ENCODE data around the gene BUD23. TPM values are rescaled to one million over a fixed set of nuclear protein-coding genes. Genes with fewer than 3 reads are reported as not detected.
"Not testable (repeated sequence)": the region's sequence is repeated elsewhere in the genome, so short reads cannot be mapped to it uniquely, and the experiment has no call there.

Gene BUD23
- total RNA-seq, 1 donor from 2014 or later: 81.1 TPM

DNA sequence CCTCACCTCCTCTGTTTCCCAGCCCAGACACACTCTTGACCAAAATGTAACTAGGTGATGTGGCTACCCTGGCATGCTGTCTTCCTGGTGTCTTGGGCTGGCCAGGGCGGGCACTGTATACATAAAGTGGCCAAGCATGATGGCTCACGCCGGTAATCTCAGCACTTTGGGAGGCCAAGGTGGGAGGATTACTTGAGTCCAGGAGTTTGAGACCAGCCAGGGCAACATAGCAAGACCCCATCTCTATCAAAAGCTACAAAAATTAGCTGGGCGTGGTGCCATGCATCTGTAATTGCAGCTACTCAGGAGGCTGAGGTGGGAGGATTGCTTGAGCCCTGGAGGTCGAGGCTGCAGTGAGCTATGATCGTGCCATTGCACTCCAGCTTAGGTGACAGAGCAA, 29.9 kb downstream of the BUD23 start:
- intact Hi-C loops (cut with DNase I); DNase-seq (ENCODE audit: missing footprints): not testable (repeated sequence)

DNA sequence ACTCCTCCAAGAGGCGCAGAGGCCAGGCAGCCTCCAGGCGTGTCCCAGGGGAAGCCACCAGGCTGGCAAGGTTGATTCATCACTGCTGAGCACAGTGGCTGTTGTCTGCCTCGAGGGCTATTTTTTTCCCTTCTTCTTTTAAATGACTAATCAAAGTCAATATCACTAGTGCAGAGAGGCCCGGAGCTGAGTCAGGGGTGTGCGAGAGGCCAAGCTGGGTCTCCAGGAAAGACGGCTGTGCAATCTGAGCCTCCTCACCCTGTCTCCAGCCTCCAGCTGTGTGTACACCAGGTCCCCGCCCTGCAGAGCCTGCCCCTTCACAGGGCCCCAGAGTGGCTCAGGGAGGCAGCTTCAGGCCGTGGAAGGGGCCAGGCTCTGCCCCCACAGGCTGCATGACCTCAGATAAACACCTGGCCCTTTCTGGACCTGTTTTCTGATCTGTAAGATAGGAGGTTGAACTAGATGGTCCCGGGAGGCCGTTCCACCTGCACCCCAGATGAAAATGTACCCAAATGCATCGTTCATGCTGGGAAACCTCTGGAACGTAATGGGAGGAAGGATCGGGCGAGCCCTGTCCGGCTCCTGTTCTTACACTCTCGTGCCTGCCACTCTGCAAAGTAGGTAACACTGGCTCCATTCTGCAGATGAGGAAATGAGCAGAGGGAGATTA, 32.4 kb downstream of the BUD23 start:
- ATAC-seq: no peak
- DNase-seq (ENCODE audit: missing footprints): no peak
- intact Hi-C loops (cut with DNase I): no loop called here

More for the DNA sequence above, 29.9 kb downstream of the BUD23 start:
- not testable (repeated sequence) for ATAC-seq

DNA sequence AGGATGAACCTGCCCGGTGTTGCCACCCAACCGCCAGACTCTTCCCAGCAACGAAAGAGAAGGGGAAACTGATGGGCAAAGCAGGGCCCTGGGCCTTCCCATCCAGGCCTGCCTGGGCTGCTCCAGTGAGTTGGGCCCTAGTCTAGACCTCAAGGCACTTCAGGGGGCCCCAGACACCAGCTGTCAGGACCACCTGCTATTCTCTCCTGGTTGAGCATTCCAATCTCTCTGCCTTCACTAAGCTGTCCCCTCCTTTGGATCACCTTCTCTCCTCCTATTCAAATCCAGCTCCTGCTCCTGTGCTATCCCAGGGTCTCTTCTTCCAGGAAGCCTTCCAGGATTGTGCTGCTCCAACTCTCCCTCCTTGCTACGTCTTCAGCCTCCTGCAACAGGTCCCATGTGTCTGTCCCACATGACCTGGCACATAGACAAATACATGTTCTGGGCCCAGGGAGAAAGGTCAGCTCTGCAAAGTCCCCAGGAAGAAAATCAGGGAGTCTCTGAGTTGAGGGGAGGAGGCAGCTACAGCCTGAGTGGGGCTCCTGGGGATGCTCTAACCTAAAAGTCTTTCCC, 33.0 kb downstream of the BUD23 start:
- DNase-seq (ENCODE audit: missing footprints): no peak
- no peak for ATAC-seq
- intact Hi-C loops (cut with DNase I): no loop called here

DNA sequence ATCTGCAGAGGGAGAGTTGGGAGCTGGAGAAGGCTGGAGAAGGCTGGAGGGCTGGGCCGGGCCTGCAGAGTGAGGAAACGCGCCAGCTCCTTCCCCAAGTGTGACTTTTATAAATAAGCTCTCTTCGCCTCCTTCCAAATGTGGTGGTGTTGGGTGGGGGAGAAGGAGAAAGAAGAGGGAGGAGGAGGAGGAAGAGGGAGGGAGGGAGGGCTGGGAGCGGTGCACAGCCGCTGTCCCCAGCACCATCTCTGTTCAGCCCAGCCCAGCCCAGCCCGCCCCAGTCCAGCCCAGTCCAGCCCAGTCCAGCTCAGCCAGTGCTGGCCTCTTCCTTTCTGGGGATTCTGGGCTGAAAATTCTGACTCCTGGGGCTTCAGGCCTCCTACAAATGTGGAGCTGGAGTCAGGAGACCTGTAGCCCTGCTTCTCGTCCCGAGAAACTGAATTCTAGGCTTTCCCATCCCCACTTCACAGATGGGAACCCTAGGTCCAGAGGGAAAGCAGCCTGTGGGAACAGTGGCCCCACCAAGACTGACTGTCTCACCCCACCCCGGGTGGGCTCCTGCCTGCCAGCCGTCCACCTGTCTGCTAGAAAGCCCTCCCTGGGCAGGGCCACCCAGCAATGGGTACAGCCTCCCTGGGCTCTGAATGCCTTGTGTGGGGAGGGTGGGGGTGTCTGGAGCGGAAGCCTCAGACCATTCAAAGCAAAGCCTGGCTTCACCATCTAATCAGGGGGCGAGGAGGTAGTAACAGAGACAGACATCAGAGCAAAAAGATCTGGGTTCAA, 33.8 kb downstream of the BUD23 start:
- DNase-seq (ENCODE audit: missing footprints): peak; percentile 59
- intact Hi-C loops (cut with DNase I): no loop called here
- ATAC-seq: no peak

DNA sequence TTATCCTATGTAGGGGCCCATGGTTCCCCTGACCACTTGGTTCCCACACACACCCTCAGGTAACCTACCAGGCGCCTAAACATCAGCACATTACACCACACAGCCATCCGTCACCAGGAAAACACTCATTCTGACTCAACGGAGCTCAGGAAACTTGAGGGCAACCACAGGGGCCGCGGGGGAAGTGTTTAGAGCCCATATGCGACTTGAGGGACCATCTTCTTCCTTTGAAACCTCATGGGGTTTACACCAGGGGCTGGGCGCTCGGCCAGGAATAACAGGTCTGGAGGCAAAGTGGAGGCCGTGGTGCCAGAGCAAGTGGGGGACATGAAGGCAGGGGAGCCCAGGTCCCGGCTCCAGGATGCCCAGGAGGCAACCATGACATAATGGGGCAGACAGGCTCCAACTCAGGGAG, 34.6 kb downstream of the BUD23 start:
- intact Hi-C loops (cut with DNase I): no loop called here
- DNase-seq (ENCODE audit: missing footprints): peak; percentile 66
- ATAC-seq: no peak

DNA sequence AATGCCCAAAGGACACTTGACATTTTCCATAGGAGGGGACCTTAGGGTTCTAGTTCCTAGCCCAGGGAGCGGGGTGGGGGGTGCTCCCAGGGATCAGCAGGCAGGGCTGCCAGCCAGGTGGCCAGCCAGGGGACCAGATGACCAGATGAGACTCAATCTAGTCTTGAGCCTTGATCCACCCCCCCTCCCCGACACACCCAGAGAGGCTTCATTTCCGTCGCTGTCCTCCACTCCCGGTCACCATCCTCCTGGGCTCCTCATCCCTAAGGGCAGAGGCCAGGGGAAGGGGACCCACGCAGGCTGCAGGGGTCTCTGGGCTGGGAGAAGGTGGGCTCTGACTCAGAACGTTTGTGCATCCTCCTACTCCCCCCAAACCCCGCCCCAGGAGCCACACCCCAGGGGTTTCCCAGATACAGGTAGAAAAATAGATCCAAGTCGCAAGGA, 35.1 kb downstream of the BUD23 start:
- ATAC-seq (no peak), DNase-seq (ENCODE audit: missing footprints) (no peak)
- intact Hi-C loops (cut with DNase I): no loop called here

DNA sequence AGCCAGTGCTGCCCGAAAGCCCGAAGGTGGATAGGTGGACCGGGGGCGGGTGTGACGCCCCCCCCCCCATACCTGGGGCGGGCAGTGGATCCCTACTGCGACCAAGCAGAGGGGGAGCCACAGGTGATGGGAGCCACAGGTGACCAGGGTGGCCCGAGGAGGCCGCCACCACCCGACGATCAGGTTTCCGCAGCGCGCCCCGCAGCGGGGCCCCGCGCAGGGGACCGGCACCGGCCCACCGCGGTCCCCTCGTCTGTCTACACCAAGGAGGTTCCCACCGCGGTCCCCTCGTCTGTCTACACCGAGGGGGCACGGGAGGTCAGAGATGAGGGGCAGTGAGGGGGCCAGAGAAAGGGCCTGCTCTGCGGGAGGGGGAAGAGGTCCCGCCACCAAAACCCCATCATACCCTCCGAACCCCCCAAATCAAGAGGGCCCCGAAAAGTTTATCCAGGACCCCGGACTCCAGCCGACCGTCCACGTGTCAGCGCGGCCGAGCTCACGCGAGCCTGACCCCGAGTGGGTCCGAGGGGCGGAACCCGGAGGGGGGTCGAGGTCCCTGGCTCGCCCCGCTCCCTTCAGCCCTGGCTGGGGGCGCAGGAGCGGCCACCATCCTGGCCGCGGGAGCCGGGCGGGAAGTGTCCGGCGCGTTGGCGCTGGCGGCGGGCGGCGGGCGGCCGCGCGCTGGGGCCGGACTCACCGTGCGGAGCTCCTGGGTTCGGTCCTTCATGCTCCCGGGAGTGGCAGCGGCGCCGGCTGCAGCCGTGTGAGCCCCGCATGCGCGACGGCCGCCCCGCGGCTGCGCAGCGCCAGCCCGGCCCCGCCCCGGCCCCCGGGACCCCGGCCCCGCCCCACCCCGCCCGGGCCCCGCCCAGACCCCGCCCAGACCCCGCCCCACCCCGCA, 35.8 kb downstream of the BUD23 start, which contains the start of gene STX1A:
TSS of gene STX1A (minus strand) at position 765 of the 901 bp plus-strand sequence. CDS start at position 727, 38 bp downstream.
- peak; percentile 83 for ATAC-seq
- intact Hi-C loops (cut with DNase I): no loop called here
- DNase-seq (ENCODE audit: missing footprints): peak; percentile 85

DNA sequence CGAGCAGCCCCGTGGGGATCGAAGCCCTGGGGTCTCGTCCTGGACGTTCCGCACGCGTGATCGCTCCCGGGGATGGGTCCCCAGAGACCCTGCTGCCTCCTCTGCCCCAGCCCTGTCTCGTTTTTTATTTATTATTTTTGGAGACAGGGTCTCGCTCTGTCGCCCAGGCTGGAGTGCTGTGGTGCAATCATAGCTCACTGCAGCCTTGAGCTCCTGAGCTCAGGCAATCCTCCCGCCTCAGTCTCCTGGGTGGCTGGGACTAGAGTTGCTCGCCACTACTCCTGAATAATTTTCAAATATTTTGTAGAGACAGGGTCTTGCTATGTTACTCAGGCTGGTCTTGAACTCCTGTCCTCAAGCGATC, 36.4 kb downstream of the BUD23 start:
- intact Hi-C loops (cut with DNase I): loop anchor here (5.0 kb wide), 1 partner anchor 52 kb away; the partner anchor contains the start of gene VPS37D
- no peak for ATAC-seq
- no peak for DNase-seq (ENCODE audit: missing footprints)

DNA sequence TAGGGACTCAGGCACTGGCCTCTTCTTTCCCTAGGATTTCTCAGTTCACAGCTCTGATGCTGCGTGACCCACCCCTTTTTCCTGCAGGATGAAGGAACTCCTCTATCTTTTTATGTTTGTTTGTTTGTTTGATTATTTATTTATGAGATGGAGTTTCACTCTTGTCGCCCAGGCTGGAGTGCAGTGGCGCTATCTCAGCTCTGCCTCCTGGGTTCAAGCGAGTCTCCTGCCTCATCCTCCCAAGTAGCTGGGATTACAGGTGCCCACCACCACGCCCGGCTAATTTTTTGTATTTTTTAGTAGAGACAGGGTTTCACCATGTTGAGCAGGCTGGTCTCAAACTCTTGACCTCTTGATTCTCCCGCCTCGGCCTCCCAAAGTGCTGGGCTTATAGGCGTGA, 37.0 kb downstream of the BUD23 start:
- ATAC-seq: not testable (repeated sequence)
- intact Hi-C loops (cut with DNase I): loop anchor here (5.0 kb wide), 1 partner anchor 53 kb away; the partner anchor contains the start of gene VPS37D
- DNase-seq (ENCODE audit: missing footprints): peak; percentile 67

DNA sequence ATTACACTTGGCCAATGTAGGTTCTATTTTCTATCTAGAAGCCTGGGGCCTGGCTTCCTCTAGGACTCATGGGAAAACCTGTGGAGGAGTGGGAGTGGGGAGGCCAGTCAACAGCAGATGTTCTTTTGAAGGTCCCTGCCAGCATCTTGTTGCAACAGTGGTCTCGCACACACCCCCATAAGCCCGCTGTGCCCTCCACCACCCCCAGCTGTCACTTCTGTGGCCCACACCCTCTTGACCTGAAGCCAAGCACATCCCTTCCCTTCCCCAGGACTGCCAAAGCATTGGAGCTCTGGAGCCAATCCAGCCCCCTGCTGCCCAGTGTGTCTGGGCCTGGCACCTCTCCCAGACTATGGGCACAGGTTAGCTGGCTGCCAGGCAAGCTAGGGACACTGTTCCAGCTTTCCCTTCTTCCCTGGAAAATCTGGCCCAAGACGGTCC, 38.0 kb downstream of the BUD23 start:
- intact Hi-C loops (cut with DNase I): loop anchor here (5.0 kb wide), 1 partner anchor 54 kb away; the partner anchor contains the start of gene VPS37D
- peak; percentile 70 for ATAC-seq
- peak; percentile 80 for DNase-seq (ENCODE audit: missing footprints)

DNA sequence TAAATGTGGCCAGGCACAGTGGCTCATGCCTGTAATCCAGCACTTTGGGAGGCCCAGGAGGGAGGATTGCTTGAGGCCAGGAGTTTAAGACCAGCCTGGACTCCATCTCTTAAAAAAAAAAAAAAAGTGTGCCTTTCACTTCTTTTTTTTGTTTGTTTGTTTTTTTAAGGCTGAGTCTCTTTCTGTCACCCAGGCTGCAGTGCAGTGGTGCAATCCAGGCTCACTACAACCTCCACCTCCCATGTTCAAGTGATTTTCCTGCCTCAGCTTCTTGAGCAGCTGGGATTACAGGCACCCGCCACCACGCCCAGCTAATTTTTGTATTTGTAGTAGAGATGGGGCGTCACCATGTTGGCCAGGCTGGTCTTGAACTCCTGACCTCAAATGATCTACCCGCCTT, 38.8 kb downstream of the BUD23 start:
- ATAC-seq; DNase-seq (ENCODE audit: missing footprints): not testable (repeated sequence)
- intact Hi-C loops (cut with DNase I): loop anchor here (5.0 kb wide), 1 partner anchor 55 kb away; the partner anchor contains the start of gene VPS37D

DNA sequence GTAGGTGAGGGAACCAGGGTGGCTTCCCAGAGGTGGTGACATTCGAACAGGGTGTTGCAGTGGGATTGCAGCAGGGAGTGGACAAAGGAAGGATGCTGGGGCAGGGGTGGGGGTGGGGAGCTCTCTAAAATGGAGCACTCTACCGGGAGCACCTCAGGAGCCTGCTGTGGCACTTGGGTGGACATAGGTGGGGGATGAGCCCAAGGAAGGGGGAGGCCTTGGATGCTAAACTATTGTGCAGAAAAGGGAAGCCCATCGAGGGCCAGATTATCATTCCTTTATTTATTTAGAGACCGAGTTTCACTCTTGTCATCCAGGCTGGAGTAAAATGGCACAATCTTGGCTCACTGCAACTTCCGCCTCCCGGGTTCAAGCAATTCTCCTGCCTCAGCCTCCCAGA, 39.4 kb downstream of the BUD23 start:
- intact Hi-C loops (cut with DNase I): loop anchor here (5.0 kb wide), 1 partner anchor 55 kb away; the partner anchor contains the start of gene VPS37D

DNA sequence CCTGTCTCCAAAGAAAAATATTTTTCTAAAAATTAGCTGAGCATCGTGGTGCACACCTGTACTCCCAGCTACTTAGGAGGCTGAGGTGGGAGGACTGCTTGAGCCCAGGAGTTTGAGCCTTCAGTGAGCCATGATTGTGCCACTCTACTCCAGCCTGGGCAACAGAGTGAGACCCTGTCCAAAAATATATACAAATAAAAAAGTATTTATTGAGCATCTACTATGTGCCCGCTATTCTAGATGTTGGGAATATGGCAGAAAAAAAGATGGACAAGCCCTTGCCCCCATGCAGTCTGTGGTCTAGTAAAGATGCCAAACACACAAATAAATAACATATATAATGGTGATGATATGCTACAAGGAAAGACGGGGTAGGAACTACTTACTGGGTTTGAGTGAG, 40.4 kb downstream of the BUD23 start:
- no peak for DNase-seq (ENCODE audit: missing footprints)
- ATAC-seq: no peak
- intact Hi-C loops (cut with DNase I): loop anchor here (5.0 kb wide), 1 partner anchor 57 kb away; the partner anchor contains the start of gene VPS37D

More for the DNA sequence above, 39.4 kb downstream of the BUD23 start:
- DNase-seq (ENCODE audit: missing footprints): no peak
- no peak for ATAC-seq

DNA sequence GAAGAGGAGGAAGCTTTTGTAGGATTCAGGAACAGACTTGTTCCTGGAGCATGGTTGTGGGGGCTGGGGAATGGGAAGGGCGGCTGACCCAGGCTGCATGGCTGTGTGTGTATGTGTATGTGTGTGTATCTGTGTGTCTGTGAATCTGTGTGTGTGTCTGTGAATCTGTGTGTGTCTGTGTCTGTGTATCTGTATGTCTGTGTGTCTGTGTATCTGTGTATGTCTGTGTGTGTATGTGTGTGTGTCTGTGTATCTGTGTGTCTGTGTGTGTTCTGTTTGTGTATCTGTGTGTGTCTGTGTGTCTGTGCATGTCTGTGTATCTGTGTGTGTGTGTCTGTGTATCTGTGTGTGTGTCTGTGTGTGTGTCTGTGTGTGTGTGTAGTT, 42.7 kb downstream of the BUD23 start:
- ATAC-seq (no peak), DNase-seq (ENCODE audit: missing footprints) (no peak)
- intact Hi-C loops (cut with DNase I): no loop called here

DNA sequence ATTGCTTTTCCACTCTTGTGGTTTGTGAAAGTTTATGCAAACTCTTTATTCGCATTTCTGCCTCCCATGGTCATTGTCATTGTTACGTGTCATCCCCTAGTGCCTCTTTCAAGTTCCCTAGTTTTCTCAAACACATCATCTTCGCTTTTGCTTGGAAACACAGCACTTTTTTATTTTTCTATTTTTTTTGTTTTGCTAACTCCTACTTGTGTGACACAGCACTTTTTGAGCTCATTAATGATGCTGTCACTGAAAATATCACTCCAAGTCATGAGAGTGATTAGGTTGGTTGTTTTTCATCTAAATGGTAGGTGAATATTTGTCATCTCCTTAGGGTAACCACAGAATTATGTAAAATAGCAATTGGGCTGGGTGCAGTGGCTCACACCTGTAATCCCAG, 44.6 kb downstream of the BUD23 start:
- intact Hi-C loops (cut with DNase I): no loop called here

DNA sequence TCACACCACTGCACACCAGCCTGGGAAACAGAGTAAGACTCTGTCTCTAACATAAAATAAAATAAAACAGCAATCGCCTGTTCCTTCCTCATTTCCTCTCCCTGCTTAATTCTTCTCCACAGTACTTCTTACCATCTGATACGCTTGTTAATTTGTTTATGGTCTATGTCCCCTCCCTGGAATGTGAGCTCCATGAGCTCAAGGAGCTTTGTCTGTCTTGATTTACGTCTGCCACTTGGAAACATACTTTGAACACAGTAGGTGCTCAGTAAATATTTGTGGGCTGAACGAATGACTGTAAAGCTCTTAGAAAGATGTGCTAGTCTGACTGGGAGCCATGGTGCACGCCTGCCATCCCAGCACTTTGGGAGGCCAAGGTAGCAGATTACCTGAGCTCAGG, 45.2 kb downstream of the BUD23 start:
- ATAC-seq: no peak
- intact Hi-C loops (cut with DNase I): no loop called here
- DNase-seq (ENCODE audit: missing footprints): no peak

More for the DNA sequence above, 44.6 kb downstream of the BUD23 start:
- ATAC-seq: no peak
- no peak for DNase-seq (ENCODE audit: missing footprints)

DNA sequence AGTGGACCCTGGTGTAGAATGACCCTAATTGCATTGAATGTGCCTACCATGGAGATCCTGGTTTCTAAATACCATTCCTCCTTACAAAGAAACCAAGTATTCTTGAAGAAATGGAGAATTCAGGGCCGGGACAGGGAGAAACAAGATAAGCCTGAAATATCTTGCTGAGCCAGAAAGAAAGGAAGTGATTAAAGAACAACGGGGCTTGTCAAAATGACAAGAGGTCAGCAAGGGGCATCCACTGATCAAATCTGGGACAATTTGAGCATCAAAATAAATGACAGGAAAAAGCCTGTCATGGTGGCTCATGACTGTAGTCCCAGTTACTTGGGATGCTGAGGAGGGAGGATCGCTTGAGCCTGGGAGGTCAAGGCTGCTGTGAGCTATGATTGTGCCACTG, 47.1 kb downstream of the BUD23 start:
- no peak for ATAC-seq
- no peak for DNase-seq (ENCODE audit: missing footprints)
- intact Hi-C loops (cut with DNase I): no loop called here

DNA sequence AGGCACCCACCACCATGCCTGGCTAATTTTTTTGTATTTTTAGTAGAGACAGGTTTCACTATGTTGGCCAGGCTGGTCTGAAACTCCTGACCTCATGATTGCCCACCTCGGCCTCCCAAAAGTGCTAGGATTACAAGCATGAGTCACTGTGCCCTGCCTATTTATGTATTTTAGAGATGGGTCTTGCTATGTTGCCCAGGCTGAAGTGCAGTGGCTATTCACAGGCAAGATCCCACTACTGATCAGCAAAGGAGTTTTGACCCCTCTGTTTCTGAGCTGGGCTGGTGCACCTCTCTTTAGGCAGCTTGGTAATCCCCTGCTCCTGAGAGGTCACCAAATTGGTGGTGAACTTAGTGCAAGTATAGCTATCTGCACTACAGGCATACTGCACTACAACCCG, 49.0 kb downstream of the BUD23 start:
- intact Hi-C loops (cut with DNase I): no loop called here
- no peak for ATAC-seq
- DNase-seq (ENCODE audit: missing footprints): no peak
